ENCODE data around the gene TAC4. TPM values are rescaled to one million over a fixed set of nuclear protein-coding genes. Genes with fewer than 3 reads are reported as not detected.

TAC4 gene
- total and polyA plus RNA-seq, 10 of the 15 experiments (the other 5 are each of a cell fraction or from before 2014, with no cell fraction given): not detected

DNA sequence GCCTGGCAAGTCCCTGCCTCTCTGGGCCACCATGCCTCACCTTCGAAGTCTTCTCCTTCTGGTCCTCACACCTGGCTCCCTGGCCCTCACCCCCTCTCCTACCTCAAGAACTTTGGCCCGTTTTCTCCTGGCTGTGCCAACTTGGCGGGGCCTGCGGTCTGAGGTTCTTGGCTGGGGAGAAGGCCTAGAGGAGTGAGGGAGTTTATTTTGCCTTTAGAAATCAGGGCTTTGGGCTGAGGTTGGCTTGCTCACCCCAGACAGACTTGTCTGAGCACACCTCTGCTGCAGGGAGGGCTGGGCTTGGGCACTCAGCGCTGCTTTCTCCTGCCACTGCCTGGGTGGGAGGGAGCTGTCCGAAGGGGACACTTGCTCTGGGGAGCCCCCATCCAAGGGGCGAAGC lies 23.3 kb upstream of the TAC4 start:
- H3K9ac ChIP-seq (ENCODE audit: control insufficient read depth, insufficient read depth, low read length): no peak overlapping the region
- H3K4me1 ChIP-seq (ENCODE audit: control insufficient read depth, insufficient read depth, low read length): no peaks in the 10 kb centered on the region
- TF ChIP-seq, protein P1, sequence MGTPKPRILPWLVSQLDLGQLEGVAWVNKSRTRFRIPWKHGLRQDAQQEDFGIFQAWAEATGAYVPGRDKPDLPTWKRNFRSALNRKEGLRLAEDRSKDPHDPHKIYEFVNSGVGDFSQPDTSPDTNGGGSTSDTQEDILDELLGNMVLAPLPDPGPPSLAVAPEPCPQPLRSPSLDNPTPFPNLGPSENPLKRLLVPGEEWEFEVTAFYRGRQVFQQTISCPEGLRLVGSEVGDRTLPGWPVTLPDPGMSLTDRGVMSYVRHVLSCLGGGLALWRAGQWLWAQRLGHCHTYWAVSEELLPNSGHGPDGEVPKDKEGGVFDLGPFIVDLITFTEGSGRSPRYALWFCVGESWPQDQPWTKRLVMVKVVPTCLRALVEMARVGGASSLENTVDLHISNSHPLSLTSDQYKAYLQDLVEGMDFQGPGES (IDR thresholded peaks at IDR 0.05): no peak
- TF ChIP-seq E2F8 (IDR thresholded peaks at IDR 0.05; ENCODE audit: low read depth, partially characterized antibody) (no peak), ZNF384 (IDR thresholded peaks at IDR 0.05; ENCODE audit: borderline replicate concordance, low read depth, low read length) (no peak), IKZF2 (IDR thresholded peaks at IDR 0.05) (no peak), ASH2L (IDR thresholded peaks at IDR 0.05; ENCODE audit: borderline replicate concordance, low read depth) (no peak), POLR2AphosphoS2 (IDR thresholded peaks at IDR 0.05; ENCODE audit: low read depth, low read length) (no peak), STAT1 (conservative IDR thresholded peaks at IDR 0.05) (no peak), BCL11A (IDR thresholded peaks at IDR 0.05; ENCODE audit: low read depth, low read length) (no peak), CREM (IDR thresholded peaks at IDR 0.05; ENCODE audit: low read depth) (no peak), NRF1 (conservative IDR thresholded peaks at IDR 0.05; ENCODE audit: low read depth, low read length) (no peak), EED (IDR thresholded peaks at IDR 0.05; ENCODE audit: low read depth) (no peak), IKZF1 (conservative IDR thresholded peaks at IDR 0.05) (no peak), LARP7 (IDR thresholded peaks at IDR 0.05) (no peak), RUNX3 (IDR thresholded peaks at IDR 0.05; ENCODE audit: low read length) (no peak), TCF3 (IDR thresholded peaks at IDR 0.05; ENCODE audit: borderline replicate concordance, insufficient read depth, low read depth, low read length) (no peak), SRF (IDR thresholded peaks at IDR 0.05; ENCODE audit: low read depth in 2 of 2, low read length in 2 of 2) (no peak), MYC (IDR thresholded peaks at IDR 0.05; ENCODE audit: insufficient read depth, insufficient read length, insufficient replicate concordance, low read length, severe bottlenecking) (no peak), JUNB (IDR thresholded peaks at IDR 0.05) (no peak), NFXL1 (IDR thresholded peaks at IDR 0.05; ENCODE audit: borderline replicate concordance) (no peak)
- TF ChIP-seq, protein P2, sequence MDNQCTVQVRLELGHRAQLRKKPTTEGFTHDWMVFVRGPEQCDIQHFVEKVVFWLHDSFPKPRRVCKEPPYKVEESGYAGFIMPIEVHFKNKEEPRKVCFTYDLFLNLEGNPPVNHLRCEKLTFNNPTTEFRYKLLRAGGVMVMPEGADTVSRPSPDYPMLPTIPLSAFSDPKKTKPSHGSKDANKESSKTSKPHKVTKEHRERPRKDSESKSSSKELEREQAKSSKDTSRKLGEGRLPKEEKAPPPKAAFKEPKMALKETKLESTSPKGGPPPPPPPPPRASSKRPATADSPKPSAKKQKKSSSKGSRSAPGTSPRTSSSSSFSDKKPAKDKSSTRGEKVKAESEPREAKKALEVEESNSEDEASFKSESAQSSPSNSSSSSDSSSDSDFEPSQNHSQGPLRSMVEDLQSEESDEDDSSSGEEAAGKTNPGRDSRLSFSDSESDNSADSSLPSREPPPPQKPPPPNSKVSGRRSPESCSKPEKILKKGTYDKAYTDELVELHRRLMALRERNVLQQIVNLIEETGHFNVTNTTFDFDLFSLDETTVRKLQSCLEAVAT (IDR thresholded peaks at IDR 0.05): no peak
- ATAC-seq: no peak
- RAD21 ChIA-PET (ENCODE audit: unreplicated experiment): interaction anchor here (0.7 kb wide), 1 partner anchor 125 kb away, joined by 3 read pairs; no protein-coding TSS in a partner anchor
- 30% methylated on average over 7 of the region's 7 CpGs for WGBS (ENCODE audit: insufficient coverage, insufficient replicate concordance, low lambda C conversion rate, missing lambda C conversion rate)
- POLR2A ChIA-PET: no interaction called here
- H3K27me3 ChIP-seq (replicated peaks in 1 of 2; ENCODE audit: control insufficient read depth in 2 of 2, insufficient read depth in 2 of 2, low read length in 1 of 2): no peaks in the 10 kb centered on the region
- SMC1A ChIA-PET (ENCODE audit: uncharacterized antibody, unreplicated experiment): no interaction called here
- no peaks in the 10 kb centered on the region for H3K9me3 ChIP-seq (replicated peaks; ENCODE audit: control insufficient read depth, insufficient read depth, low read length)
- H2AFZ ChIP-seq (ENCODE audit: control insufficient read depth, low read depth, low read length): no peak overlapping the region
- H3K4me3 ChIP-seq: no peak overlapping the region
- intact Hi-C loops (cut with micrococcal nuclease; ENCODE audit: unreplicated experiment) (no loop called here), in situ Hi-C loops (cut with MboI) (no loop called here)
- FAIRE-seq: no peak
- CTCF ChIA-PET: interaction anchor here (1.4 kb wide), 1 partner anchor 126 kb away, joined by 9 read pairs; no protein-coding TSS in a partner anchor
- H3K36me3 ChIP-seq (ENCODE audit: control insufficient read depth in 2 of 2, insufficient read depth in 2 of 2, low read length in 1 of 2): no peaks in the 10 kb centered on the region
- DNase-seq (ENCODE audit: low read depth, low spot score): no peak
- H3K27ac ChIP-seq (ENCODE audit: control insufficient read depth, insufficient read depth): no peak overlapping the region
- no peak overlapping the region for H3K4me2 ChIP-seq (ENCODE audit: control insufficient read depth, insufficient read depth)
- BruUV-seq (replicated peaks): no TSS peak
- no peaks in the 10 kb centered on the region for H3K79me2 ChIP-seq (ENCODE audit: control insufficient read depth, insufficient read depth, low read length)
- no peaks in the 10 kb centered on the region for H4K20me1 ChIP-seq (ENCODE audit: control insufficient read depth, insufficient read depth)
